MM.1S (cell line): Measurements from ENCODE around the gene C1QTNF6.

Source experiments
- CTCF ChIP-seq: fragments of 300-600 bp; sonication (generic); IDR thresholded peaks from 2 replicates; pipeline ENCODE4 v1.5.1; 2016; ENCODE audit warnings: antibody characterized with exemption, low read length, mixed read lengths
- EZH2 ChIP-seq: fragments of 300-600 bp; sonication (generic); optimal IDR thresholded peaks from 2 replicates; pipeline ENCODE3; 2017; ENCODE audit warnings: low read depth, mild to moderate bottlenecking, antibody characterized with exemption, low read length, mixed read lengths
- EZH2phosphoT487 ChIP-seq: fragments of 300-600 bp; sonication (generic); IDR thresholded peaks from 2 replicates; pipeline ENCODE4 v1.6.1; 2018; ENCODE audit warnings: antibody characterized with exemption, low read length

- no peak for TF ChIP-seq CTCF
- no peak for TF ChIP-seq EZH2phosphoT487
- no peak for TF ChIP-seq EZH2
These were observed 42.0 kb upstream of the C1QTNF6 start for GRCh38 chr22:37229805-37230672.
